ENCODE results near the gene KIF12.

KIF12 gene

DNA sequence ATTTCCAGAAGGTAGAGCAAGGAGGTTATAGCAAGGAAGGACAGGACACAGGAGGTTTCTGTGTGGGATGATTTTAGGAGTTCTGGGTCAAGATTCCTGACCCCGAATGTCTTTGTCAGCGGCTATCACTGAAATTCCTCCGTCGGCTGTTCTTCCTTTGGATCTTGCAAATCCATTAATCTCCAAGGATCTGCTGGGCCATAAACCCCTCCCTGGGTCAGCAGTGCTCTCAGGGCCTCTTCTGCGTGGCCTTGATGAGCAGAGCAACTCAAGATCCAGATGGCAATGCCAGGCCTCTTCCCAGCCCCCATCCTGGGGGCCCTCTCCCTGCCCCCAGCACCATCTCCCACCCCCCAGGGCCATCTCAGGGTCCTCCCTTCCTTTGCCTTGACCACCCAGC lies 40.0 kb upstream of the KIF12 start:
- in situ Hi-C loops (cut with HindIII; ENCODE audit: low sequenced_read_pairs): no loop called here
- no peak for DNase-seq (ENCODE audit: low read depth, low spot score)
- TF ChIP-seq, protein P1, sequence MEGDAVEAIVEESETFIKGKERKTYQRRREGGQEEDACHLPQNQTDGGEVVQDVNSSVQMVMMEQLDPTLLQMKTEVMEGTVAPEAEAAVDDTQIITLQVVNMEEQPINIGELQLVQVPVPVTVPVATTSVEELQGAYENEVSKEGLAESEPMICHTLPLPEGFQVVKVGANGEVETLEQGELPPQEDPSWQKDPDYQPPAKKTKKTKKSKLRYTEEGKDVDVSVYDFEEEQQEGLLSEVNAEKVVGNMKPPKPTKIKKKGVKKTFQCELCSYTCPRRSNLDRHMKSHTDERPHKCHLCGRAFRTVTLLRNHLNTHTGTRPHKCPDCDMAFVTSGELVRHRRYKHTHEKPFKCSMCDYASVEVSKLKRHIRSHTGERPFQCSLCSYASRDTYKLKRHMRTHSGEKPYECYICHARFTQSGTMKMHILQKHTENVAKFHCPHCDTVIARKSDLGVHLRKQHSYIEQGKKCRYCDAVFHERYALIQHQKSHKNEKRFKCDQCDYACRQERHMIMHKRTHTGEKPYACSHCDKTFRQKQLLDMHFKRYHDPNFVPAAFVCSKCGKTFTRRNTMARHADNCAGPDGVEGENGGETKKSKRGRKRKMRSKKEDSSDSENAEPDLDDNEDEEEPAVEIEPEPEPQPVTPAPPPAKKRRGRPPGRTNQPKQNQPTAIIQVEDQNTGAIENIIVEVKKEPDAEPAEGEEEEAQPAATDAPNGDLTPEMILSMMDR (IDR thresholded peaks at IDR 0.05; ENCODE audit: low read depth, low read length): no peak
- no peak overlapping the region for H3K4me3 ChIP-seq (ENCODE audit: low read depth, low read length)

DNA sequence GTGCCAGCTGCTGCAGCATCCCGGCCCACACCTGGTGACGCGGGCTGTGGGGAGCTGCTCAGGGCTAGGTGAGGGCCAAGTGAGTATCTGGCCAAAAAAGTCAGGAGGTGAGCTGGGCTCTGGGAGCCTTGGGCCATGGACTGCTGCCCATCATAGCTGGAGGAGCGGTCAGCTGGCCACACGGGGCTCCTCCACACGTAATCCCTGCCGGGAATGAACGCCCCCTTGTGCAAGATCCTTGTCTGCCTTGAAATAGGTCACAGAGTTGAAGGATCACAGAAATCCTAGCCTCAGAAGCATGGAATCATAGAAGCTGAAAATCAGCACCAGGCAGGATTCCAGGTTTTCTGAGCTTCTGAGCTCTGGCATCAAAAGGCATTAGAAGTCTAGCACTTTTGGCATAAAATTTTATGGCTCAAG lies 39.5 kb upstream of the KIF12 start:
- DNase-seq (ENCODE audit: low read depth, low spot score): no peak
- in situ Hi-C loops (cut with HindIII; ENCODE audit: low sequenced_read_pairs): no loop called here
- H3K4me3 ChIP-seq (ENCODE audit: low read depth, low read length): no peak overlapping the region
- TF ChIP-seq, protein P1 (IDR thresholded peaks at IDR 0.05; ENCODE audit: low read depth, low read length): no peak

DNA sequence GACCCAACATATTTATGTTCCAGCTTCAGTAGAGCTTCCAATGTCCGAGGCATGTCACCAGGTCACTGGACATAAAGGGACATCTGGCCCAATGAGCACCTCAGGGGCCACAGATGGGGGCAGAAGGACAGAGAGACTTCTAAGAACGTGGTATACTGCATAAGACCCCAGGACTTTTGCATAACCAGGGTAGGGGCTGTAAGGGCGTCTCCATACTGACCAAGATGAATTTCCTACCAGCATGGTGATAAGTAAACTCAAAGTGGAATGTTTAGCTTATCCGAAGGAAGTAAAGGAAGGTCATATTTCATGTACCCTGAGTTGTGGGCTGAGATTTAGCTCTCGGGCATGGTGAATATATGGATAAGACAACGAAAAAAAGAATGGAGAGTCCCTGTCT lies 38.7 kb upstream of the KIF12 start:
- DNase-seq (ENCODE audit: low read depth, low spot score): no peak
- TF ChIP-seq, protein P1 (IDR thresholded peaks at IDR 0.05; ENCODE audit: low read depth, low read length): no peak
- H3K4me3 ChIP-seq (ENCODE audit: low read depth, low read length): no peak overlapping the region
- in situ Hi-C loops (cut with HindIII; ENCODE audit: low sequenced_read_pairs): no loop called here

DNA sequence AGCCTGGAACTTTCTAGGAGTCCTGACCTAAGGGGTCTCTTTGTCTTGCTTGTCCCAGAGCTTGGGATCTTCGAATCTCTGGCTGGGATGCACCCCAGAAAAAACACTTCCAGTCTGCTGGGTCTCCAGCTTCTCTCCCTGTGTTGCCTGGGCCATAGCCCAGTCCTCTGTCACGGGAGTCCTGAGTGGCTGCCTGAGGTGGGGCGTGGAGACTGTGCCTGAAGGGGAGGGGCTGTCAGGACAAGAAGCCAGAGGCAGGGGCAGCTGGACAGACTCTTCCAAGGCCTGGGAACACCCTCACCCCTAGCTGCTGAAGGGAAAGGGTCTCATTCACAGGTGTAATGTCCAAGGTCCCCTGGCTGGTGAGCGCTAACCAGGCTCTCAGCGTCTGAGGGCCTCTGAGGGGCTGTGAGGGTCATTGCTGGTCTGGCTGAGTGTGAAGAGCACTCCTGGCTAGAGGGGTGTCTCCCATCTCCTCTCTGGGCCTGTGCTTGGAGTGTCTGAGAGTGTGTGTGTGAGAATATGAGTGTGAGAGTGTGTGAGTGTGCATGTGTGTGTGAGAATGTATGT lies 35.8 kb upstream of the KIF12 start:
- in situ Hi-C loops (cut with HindIII; ENCODE audit: low sequenced_read_pairs): no loop called here
- TF ChIP-seq, protein P1 (IDR thresholded peaks at IDR 0.05; ENCODE audit: low read depth, low read length): no peak
- no peak overlapping the region for H3K4me3 ChIP-seq (ENCODE audit: low read depth, low read length)
- DNase-seq (ENCODE audit: low read depth, low spot score): no peak

DNA sequence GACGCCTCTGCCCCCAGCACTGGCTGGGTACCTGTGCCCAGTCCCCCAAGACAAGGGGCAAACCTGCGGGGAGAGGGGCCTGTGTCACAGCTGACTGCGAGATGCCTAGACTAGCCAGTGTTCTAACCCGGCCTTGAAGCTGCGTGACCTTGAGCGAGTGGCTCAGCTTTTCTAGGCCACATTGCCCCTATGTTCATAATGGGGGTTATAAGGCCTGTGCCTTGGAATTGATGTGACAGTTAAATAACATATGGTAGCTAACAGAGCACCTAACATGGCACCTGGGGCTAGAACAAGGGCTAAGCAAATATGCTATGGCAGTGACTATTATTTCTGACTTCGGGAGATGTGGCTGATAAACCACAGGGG lies 33.4 kb upstream of the KIF12 start:
- no peak for DNase-seq (ENCODE audit: low read depth, low spot score)
- in situ Hi-C loops (cut with HindIII; ENCODE audit: low sequenced_read_pairs): no loop called here
- H3K4me3 ChIP-seq (ENCODE audit: low read depth, low read length): no peak overlapping the region
- TF ChIP-seq, protein P1 (IDR thresholded peaks at IDR 0.05; ENCODE audit: low read depth, low read length): no peak

DNA sequence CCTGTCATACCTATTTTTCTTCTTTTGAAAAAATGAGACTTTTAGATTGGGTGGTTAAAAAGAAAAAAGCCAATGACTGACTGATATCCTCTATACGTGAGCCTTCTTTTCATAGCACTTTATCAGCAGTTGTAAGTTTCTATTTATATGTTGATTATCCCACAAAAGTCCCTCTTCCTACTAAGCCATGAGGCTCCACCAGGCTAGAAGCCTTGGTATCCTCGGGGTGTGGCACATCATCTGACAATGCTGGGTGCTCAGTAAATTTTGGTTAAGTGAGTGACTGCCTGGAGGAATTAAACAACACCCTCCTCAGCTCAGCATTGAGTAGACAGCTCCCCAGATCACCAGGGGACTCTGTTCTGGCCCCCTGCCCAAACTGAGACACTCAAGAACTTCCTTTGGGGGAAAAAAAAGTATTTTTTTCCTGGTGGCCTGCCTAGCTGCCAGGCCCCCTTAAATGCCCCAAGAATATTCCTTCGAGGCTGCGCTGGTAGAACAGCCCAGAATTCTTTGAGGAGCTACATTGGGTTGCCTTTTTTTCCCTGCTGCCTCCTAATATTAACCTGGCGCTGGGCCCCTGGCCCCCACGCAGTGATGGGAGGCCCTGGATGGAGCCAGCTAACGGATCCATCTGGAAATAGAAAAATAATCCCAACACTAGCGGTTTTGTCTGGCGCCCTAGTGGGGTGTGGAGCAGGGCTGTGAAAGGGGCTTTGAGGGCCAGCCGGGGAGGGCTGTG lies 32.9 kb upstream of the KIF12 start:
- DNase-seq (ENCODE audit: low read depth, low spot score): no peak
- TF ChIP-seq, protein P1 (IDR thresholded peaks at IDR 0.05; ENCODE audit: low read depth, low read length): no peak
- no peak overlapping the region for H3K4me3 ChIP-seq (ENCODE audit: low read depth, low read length)
- in situ Hi-C loops (cut with HindIII; ENCODE audit: low sequenced_read_pairs): no loop called here

Data from astrocyte of the spinal cord (primary cell).